HEK293 (cell line): ENCODE data around the gene ROBO1.
"Not testable (repeated sequence)": the region's sequence is repeated elsewhere in the genome, so short reads cannot be mapped to it uniquely, and the experiment has no call there.

Experiments
- CTCF ChIA-PET: fragments of 350-600 bp; formaldehyde crosslinking; extraction: SDS; loops from one replicate; lab custom pipeline; 2021; ENCODE audit warnings: antibody characterized with exemption; lab: Yijun Ruan, JAX
- POLR2A ChIA-PET: fragments of 300-600 bp; formaldehyde crosslinking; extraction: SDS; loops from one replicate; lab custom pipeline; 2020; ENCODE audit warnings: antibody characterized with exemption, inconsistent platforms; lab: Yijun Ruan, JAX
- H3K27ac ChIP-seq: fragments of 200-500 bp; sonication (Bioruptor generic); 2 replicates; pipeline ENCODE4 v1.5.1; 2014; ENCODE audit warnings: low read depth, low read length, control low read depth, inconsistent platforms; ENCODE audit errors: extremely low read depth
- H3K36me3 ChIP-seq, 2 experiments: fragments of 200-500 bp in 1 of 2; sonication (Bioruptor generic) in 1 of 2; 1 replicate in 1 of 2; 2 replicates in 1 of 2; pipeline ENCODE4 v1.5.1; 2014 to 2017; ENCODE audit warnings: inconsistent platforms in 2 of 2, low read length in 2 of 2; ENCODE audit not compliant: control insufficient read depth in 2 of 2, insufficient read depth in 1 of 2
- H3K4me1 ChIP-seq: fragments of 200-500 bp; sonication (Bioruptor generic); 2 replicates; pipeline ENCODE4 v1.5.1; 2014; ENCODE audit warnings: mild to moderate bottlenecking, low read length, inconsistent platforms; ENCODE audit not compliant: control insufficient read depth, insufficient read depth
- H3K4me3 ChIP-seq: 2 replicates; pipeline ENCODE4 v1.5.1; 2011; ENCODE audit warnings: low read depth, mild to moderate bottlenecking, control low read depth, low read length, moderate library complexity
- H3K9me3 ChIP-seq: fragments of 200-500 bp; sonication (Bioruptor generic); 2 replicates; pipeline ENCODE4 v1.5.1; 2014; ENCODE audit warnings: low read depth, low read length, inconsistent platforms; ENCODE audit not compliant: control insufficient read depth, insufficient read depth
- EGR2 ChIP-seq: fragments of 450-650 bp; formaldehyde crosslinking; IDR thresholded peaks from 2 replicates; pipeline ENCODE4 v1.5.1; 2016; ENCODE audit warnings: low read depth, missing biosample characterization, missing genetic modification characterization
- IKZF3 ChIP-seq: fragments of 450-650 bp; IDR thresholded peaks from 2 replicates; pipeline ENCODE4 v1.5.0; 2018; ENCODE audit warnings: missing biosample characterization, mild to moderate bottlenecking, missing genetic modification characterization, moderate library complexity
- RBAK ChIP-seq: fragments of 450-650 bp; formaldehyde crosslinking; IDR thresholded peaks from 2 replicates; pipeline ENCODE4 v1.5.1; 2016; ENCODE audit warnings: missing biosample characterization, missing genetic modification characterization
- SCRT2 ChIP-seq: fragments of 450-650 bp; formaldehyde crosslinking; IDR thresholded peaks from 2 replicates; pipeline ENCODE4 v1.5.1; 2016; ENCODE audit warnings: missing biosample characterization, missing genetic modification characterization
- YY1 ChIP-seq: fragments of 450-650 bp; formaldehyde crosslinking; IDR thresholded peaks from 2 replicates; pipeline ENCODE4 v1.5.1; 2018; ENCODE audit warnings: missing biosample characterization, missing genetic modification characterization
- YY2 ChIP-seq: fragments of 450-650 bp; formaldehyde crosslinking; IDR thresholded peaks from 2 replicates; pipeline ENCODE4 v1.5.1; 2016; ENCODE audit warnings: missing biosample characterization, missing genetic modification characterization
- ZBTB21 ChIP-seq: fragments of 450-650 bp; formaldehyde crosslinking; IDR thresholded peaks from 2 replicates; pipeline ENCODE4 v1.5.1; 2017; ENCODE audit warnings: missing biosample characterization, missing genetic modification characterization
- ZFP3 ChIP-seq: fragments of 450-650 bp; formaldehyde crosslinking; IDR thresholded peaks from 2 replicates; pipeline ENCODE4 v1.5.1; 2016; ENCODE audit warnings: low read depth, missing biosample characterization, missing genetic modification characterization
- ZNF114 ChIP-seq: fragments of 450-650 bp; formaldehyde crosslinking; IDR thresholded peaks from 2 replicates; pipeline ENCODE4 v1.5.0; 2017; ENCODE audit warnings: missing biosample characterization, missing genetic modification characterization
- ZNF16 ChIP-seq: fragments of 450-650 bp; formaldehyde crosslinking; IDR thresholded peaks from 2 replicates; pipeline ENCODE4 v1.5.1; 2016; ENCODE audit warnings: low read depth, missing biosample characterization, missing genetic modification characterization
- ZNF18 ChIP-seq: fragments of 450-650 bp; formaldehyde crosslinking; IDR thresholded peaks from 2 replicates; pipeline ENCODE4 v1.5.1; 2016; ENCODE audit warnings: missing biosample characterization, missing genetic modification characterization
- ZNF239 ChIP-seq: fragments of 450-650 bp; formaldehyde crosslinking; IDR thresholded peaks from 2 replicates; pipeline ENCODE4 v1.5.1; 2016; ENCODE audit warnings: missing biosample characterization, missing genetic modification characterization
- ZNF280D ChIP-seq: fragments of 450-650 bp; formaldehyde crosslinking; IDR thresholded peaks from 2 replicates; pipeline ENCODE4 v1.5.1; 2016; ENCODE audit warnings: missing biosample characterization, missing genetic modification characterization
- ZNF292 ChIP-seq: fragments of 450-650 bp; formaldehyde crosslinking; IDR thresholded peaks from 2 replicates; pipeline ENCODE4 v1.5.1; 2016; ENCODE audit warnings: low read depth, missing biosample characterization, missing genetic modification characterization, borderline replicate concordance
- ZNF37A ChIP-seq: fragments of 450-650 bp; IDR thresholded peaks from 2 replicates; pipeline ENCODE4 v1.5.1; 2018; ENCODE audit warnings: missing biosample characterization, missing genetic modification characterization
- ZNF391 ChIP-seq: fragments of 450-650 bp; formaldehyde crosslinking; IDR thresholded peaks from 2 replicates; pipeline ENCODE4 v1.5.1; 2016; ENCODE audit warnings: low read depth, missing biosample characterization, missing genetic modification characterization, borderline replicate concordance
- ZNF423 ChIP-seq: fragments of 450-650 bp; formaldehyde crosslinking; IDR thresholded peaks from 2 replicates; pipeline ENCODE4 v1.5.1; 2016; ENCODE audit warnings: missing biosample characterization, missing genetic modification characterization
- ZNF549 ChIP-seq: fragments of 450-650 bp; IDR thresholded peaks from 2 replicates; pipeline ENCODE4 v1.5.1; 2018; ENCODE audit warnings: missing biosample characterization, missing genetic modification characterization, mild to moderate bottlenecking, inconsistent platforms, moderate library complexity
- ZNF585B ChIP-seq: fragments of 450-650 bp; formaldehyde crosslinking; IDR thresholded peaks from 2 replicates; pipeline ENCODE4 v1.5.1; 2016; ENCODE audit warnings: missing biosample characterization, missing genetic modification characterization
- ZNF645 ChIP-seq: fragments of 450-650 bp; formaldehyde crosslinking; IDR thresholded peaks from 2 replicates; pipeline ENCODE4; 2016; ENCODE audit warnings: missing biosample characterization, missing genetic modification characterization
- ZNF677 ChIP-seq: fragments of 450-650 bp; IDR thresholded peaks from 2 replicates; pipeline ENCODE4 v1.5.0; 2018; ENCODE audit warnings: missing biosample characterization, mild to moderate bottlenecking, missing genetic modification characterization, moderate library complexity
- ZNF768 ChIP-seq: fragments of 450-650 bp; formaldehyde crosslinking; IDR thresholded peaks from 2 replicates; pipeline ENCODE4 v1.5.1; 2018; ENCODE audit warnings: missing biosample characterization, mild to moderate bottlenecking, missing genetic modification characterization
- ZNF791 ChIP-seq: fragments of 450-650 bp; formaldehyde crosslinking; IDR thresholded peaks from 2 replicates; pipeline ENCODE4 v1.5.1; 2016; ENCODE audit warnings: missing biosample characterization, missing genetic modification characterization
- ZNF830 ChIP-seq: fragments of 450-650 bp; IDR thresholded peaks from 2 replicates; pipeline ENCODE4 v1.5.0; 2018; ENCODE audit warnings: missing biosample characterization, missing genetic modification characterization, low read depth, mild to moderate bottlenecking, moderate library complexity
- TF ChIP-seq, protein P1 (sequence below): fragments of 450-650 bp; formaldehyde crosslinking; IDR thresholded peaks from 2 replicates; pipeline ENCODE4 v1.5.1; 2016; ENCODE audit warnings: missing biosample characterization, missing genetic modification characterization

Gene ROBO1

GRCh38 chr3:78683284-78683683 lies 1084.5 kb downstream of the ROBO1 start (continued):
- no peak for TF ChIP-seq EGR2 (tag by site-specific recombination)
- no peak for TF ChIP-seq ZNF830 (tag by site-specific recombination)
- no peak for TF ChIP-seq ZNF645 (tag by site-specific recombination)
- no peak for TF ChIP-seq ZNF768 (tag by site-specific recombination)
- no peak for TF ChIP-seq SCRT2 (tag by site-specific recombination)
- no peak for TF ChIP-seq ZNF280D (tag by site-specific recombination)
- TF ChIP-seq ZNF677 (tag by site-specific recombination) = no peak
- TF ChIP-seq, all 188 proteins: peak for 0

- ChIA-PET CTCF (interaction anchor here (0.7 kb wide), 1 partner anchor 13 kb away, joined by 3 read pairs; no protein-coding TSS in a partner anchor), POLR2A (interaction anchor here (0.6 kb wide), 1 partner anchor 10 kb away, joined by 5 read pairs; no protein-coding TSS in a partner anchor)
- H3K36me3 ChIP-seq, H3K9me3 ChIP-seq, H3K27ac ChIP-seq, H3K4me3 ChIP-seq, H3K4me1 ChIP-seq: not testable (repeated sequence)
Measured at GRCh38 chr3:78675119-78675805, 1092.5 kb downstream of the ROBO1 start.

GRCh38 chr3:78670746-78671145 lies 1097.1 kb downstream of the ROBO1 start:
- H3K27ac ChIP-seq = no peak overlapping the region
- no peaks in the 10 kb centered on the region for H3K9me3 ChIP-seq
- ChIA-PET POLR2A (no interaction called here), CTCF (no interaction called here)
- peaks cover 0 to 40% of the 10 kb centered on the region in 2 experiments; a peak in 2 of 3 replicates for H3K36me3 ChIP-seq
- no peaks in the 10 kb centered on the region for H3K4me1 ChIP-seq
- no peak overlapping the region for H3K4me3 ChIP-seq
- TF ChIP-seq YY1 (tag by site-specific recombination) = no peak
- no peak for TF ChIP-seq ZNF830 (tag by site-specific recombination)
- TF ChIP-seq IKZF3 (tag by site-specific recombination) = no peak
- no peak for TF ChIP-seq ZNF677 (tag by site-specific recombination)
- no peak for TF ChIP-seq ZNF791 (tag by site-specific recombination)
- TF ChIP-seq ZNF391 (tag by site-specific recombination) = no peak
- TF ChIP-seq, protein P1, sequence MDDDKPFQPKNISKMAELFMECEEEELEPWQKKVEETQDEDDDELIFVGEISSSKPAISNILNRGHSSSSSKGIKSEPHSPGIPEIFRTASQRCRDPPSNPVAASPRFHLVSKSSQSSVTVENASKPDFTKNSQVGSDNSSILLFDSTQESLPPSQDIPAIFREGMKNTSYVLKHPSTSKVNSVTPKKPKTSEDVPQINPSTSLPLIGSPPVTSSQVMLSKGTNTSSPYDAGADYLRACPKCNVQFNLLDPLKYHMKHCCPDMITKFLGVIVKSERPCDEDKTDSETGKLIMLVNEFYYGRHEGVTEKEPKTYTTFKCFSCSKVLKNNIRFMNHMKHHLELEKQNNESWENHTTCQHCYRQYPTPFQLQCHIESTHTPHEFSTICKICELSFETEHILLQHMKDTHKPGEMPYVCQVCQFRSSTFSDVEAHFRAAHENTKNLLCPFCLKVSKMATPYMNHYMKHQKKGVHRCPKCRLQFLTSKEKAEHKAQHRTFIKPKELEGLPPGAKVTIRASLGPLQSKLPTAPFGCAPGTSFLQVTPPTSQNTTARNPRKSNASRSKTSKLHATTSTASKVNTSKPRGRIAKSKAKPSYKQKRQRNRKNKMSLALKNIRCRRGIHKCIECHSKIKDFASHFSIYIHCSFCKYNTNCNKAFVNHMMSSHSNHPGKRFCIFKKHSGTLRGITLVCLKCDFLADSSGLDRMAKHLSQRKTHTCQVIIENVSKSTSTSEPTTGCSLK = no peak
- TF ChIP-seq ZNF423 (tag by site-specific recombination) = no peak
- TF ChIP-seq ZBTB21 = no peak
- no peak for TF ChIP-seq ZFP3 (tag by site-specific recombination)
- TF ChIP-seq ZNF292 (tag by site-specific recombination) = no peak
- no peak for TF ChIP-seq YY2 (tag by site-specific recombination)
- TF ChIP-seq ZNF114 = no peak
- TF ChIP-seq ZNF16 (tag by site-specific recombination) = no peak
- TF ChIP-seq ZNF585B (tag by site-specific recombination) = no peak
- no peak for TF ChIP-seq RBAK (tag by site-specific recombination)
- TF ChIP-seq ZNF37A (tag by site-specific recombination) = no peak
- no peak for TF ChIP-seq ZNF18 (tag by site-specific recombination)
- TF ChIP-seq ZNF239 (tag by site-specific recombination) = no peak
- no peak for TF ChIP-seq ZNF549 (tag by site-specific recombination)
